ENCODE data around the gene CEP112.

Gene CEP112

GRCh38 chr17:65925606-65926307 is 266.2 kb downstream of the CEP112 start:
- Histone ChIP-seq H3K79me2 (ENCODE audit: insufficient read depth, low read depth) (no peaks in the 10 kb centered on the region), H3K27me3 (ENCODE audit: insufficient read depth, low read depth) (no peaks in the 10 kb centered on the region), H3K4me1 (ENCODE audit: low read depth, poor library complexity, severe bottlenecking) (no peaks in the 10 kb centered on the region)

GRCh38 chr17:65920996-65921395 is 270.9 kb downstream of the CEP112 start:
- Histone ChIP-seq H4K20me1 (ENCODE audit: insufficient read depth) (no peaks in the 10 kb centered on the region), H3K4me3 (IDR thresholded peaks at IDR 0.05; ENCODE audit: insufficient read depth, low read depth, low read length) (no peak overlapping the region), H3K4me2 (no peak overlapping the region), H2AFZ (ENCODE audit: low read depth) (no peak overlapping the region), H3K4me1 (ENCODE audit: low read depth, poor library complexity, severe bottlenecking) (no peaks in the 10 kb centered on the region), H3K27me3 (ENCODE audit: insufficient read depth, low read depth) (no peaks in the 10 kb centered on the region), H3K27ac (no peak overlapping the region), H3K79me2 (ENCODE audit: insufficient read depth, low read depth) (no peaks in the 10 kb centered on the region), H3K9ac (no peak overlapping the region), H3K36me3 (ENCODE audit: insufficient read depth) (no peaks in the 10 kb centered on the region)
- no peak for TF ChIP-seq CTCF (conservative IDR thresholded peaks at IDR 0.05; ENCODE audit: low read depth, low read length)

More at GRCh38 chr17:65925606-65926307, 266.2 kb downstream of the CEP112 start:
- no peak overlapping the region for H3K9ac ChIP-seq
- H2AFZ ChIP-seq (ENCODE audit: low read depth) = no peak overlapping the region
- H3K4me3 ChIP-seq (IDR thresholded peaks at IDR 0.05; ENCODE audit: insufficient read depth, low read depth, low read length) = no peak overlapping the region
- no peak overlapping the region for H3K4me2 ChIP-seq
- no peak overlapping the region for H3K27ac ChIP-seq
- TF ChIP-seq CTCF (conservative IDR thresholded peaks at IDR 0.05; ENCODE audit: low read depth, low read length) = no peak
- H4K20me1 ChIP-seq (ENCODE audit: insufficient read depth) = no peaks in the 10 kb centered on the region
- H3K36me3 ChIP-seq (ENCODE audit: insufficient read depth) = no peaks in the 10 kb centered on the region; the same call in 1 of the 2 replicates

- H2AFZ ChIP-seq (ENCODE audit: low read depth) = no peak overlapping the region
- no peak overlapping the region for H3K27ac ChIP-seq
Observed at GRCh38 chr17:65918916-65919315, 273.0 kb downstream of the CEP112 start.

GRCh38 chr17:65918500-65918899 is 273.4 kb downstream of the CEP112 start:
- H3K36me3 ChIP-seq (ENCODE audit: insufficient read depth) = no peaks in the 10 kb centered on the region
- H3K27ac ChIP-seq = no peak overlapping the region
- H3K4me3 ChIP-seq (IDR thresholded peaks at IDR 0.05; ENCODE audit: insufficient read depth, low read depth, low read length) = no peak overlapping the region
- no peaks in the 10 kb centered on the region for H3K4me1 ChIP-seq (ENCODE audit: low read depth, poor library complexity, severe bottlenecking)
- no peaks in the 10 kb centered on the region for H3K79me2 ChIP-seq (ENCODE audit: insufficient read depth, low read depth)
- H4K20me1 ChIP-seq (ENCODE audit: insufficient read depth) = no peaks in the 10 kb centered on the region
- no peak for TF ChIP-seq CTCF (conservative IDR thresholded peaks at IDR 0.05; ENCODE audit: low read depth, low read length)
- H3K9ac ChIP-seq = no peak overlapping the region
- no peak overlapping the region for H3K4me2 ChIP-seq
- H2AFZ ChIP-seq (ENCODE audit: low read depth) = no peak overlapping the region
- no peaks in the 10 kb centered on the region for H3K27me3 ChIP-seq (ENCODE audit: insufficient read depth, low read depth)

More at GRCh38 chr17:65918916-65919315, 273.0 kb downstream of the CEP112 start:
- Histone ChIP-seq H3K36me3 (ENCODE audit: insufficient read depth) (no peaks in the 10 kb centered on the region), H3K4me3 (IDR thresholded peaks at IDR 0.05; ENCODE audit: insufficient read depth, low read depth, low read length) (no peak overlapping the region), H4K20me1 (ENCODE audit: insufficient read depth) (no peaks in the 10 kb centered on the region), H3K27me3 (ENCODE audit: insufficient read depth, low read depth) (no peaks in the 10 kb centered on the region), H3K4me1 (ENCODE audit: low read depth, poor library complexity, severe bottlenecking) (no peaks in the 10 kb centered on the region), H3K4me2 (no peak overlapping the region), H3K79me2 (ENCODE audit: insufficient read depth, low read depth) (no peaks in the 10 kb centered on the region), H3K9ac (no peak overlapping the region)
- no peak for TF ChIP-seq CTCF (conservative IDR thresholded peaks at IDR 0.05; ENCODE audit: low read depth, low read length)
